ENCODE results near the gene CCDC33. TPM values are rescaled to one million over a fixed set of nuclear protein-coding genes. Genes with fewer than 3 reads are reported as not detected.
"Not testable (repeated sequence)": the region's sequence is repeated elsewhere in the genome, so short reads cannot be mapped to it uniquely, and the experiment has no call there.

Gene CCDC33
- polyA plus RNA-seq, 1 donor = not detected

GRCh38 chr15:74337607-74338211, 101.6 kb downstream of the CCDC33 start:
- no peak for DNase-seq

- DNase-seq = no peak
Observed at GRCh38 chr15:74338676-74339075, 102.5 kb downstream of the CCDC33 start.

GRCh38 chr15:74339371-74339770, 103.2 kb downstream of the CCDC33 start:
- DNase-seq = no peak

GRCh38 chr15:74340150-74340549, 104.0 kb downstream of the CCDC33 start:
- DNase-seq = no peak

- no peak for DNase-seq
Observed at GRCh38 chr15:74343127-74343796, 107.1 kb downstream of the CCDC33 start.

GRCh38 chr15:74343797-74344127, 107.6 kb downstream of the CCDC33 start:
- DNase-seq = no peak

- no peak for DNase-seq
Observed at GRCh38 chr15:74345051-74345450, 108.9 kb downstream of the CCDC33 start.

- no peak for DNase-seq
Observed at GRCh38 chr15:74347757-74348250, 111.7 kb downstream of the CCDC33 start.

GRCh38 chr15:74349241-74349778, 113.2 kb downstream of the CCDC33 start:
- DNase-seq = no peak

GRCh38 chr15:74350295-74351275, 114.5 kb downstream of the CCDC33 start:
- DNase-seq = no peak

GRCh38 chr15:74351670-74352069, 115.5 kb downstream of the CCDC33 start:
- no peak for DNase-seq

GRCh38 chr15:74352393-74352910, 116.3 kb downstream of the CCDC33 start:
- DNase-seq = no peak

- not testable (repeated sequence) for DNase-seq
Observed at GRCh38 chr15:74353992-74354391, 117.9 kb downstream of the CCDC33 start.

- not testable (repeated sequence) for DNase-seq
Observed at GRCh38 chr15:74356050-74356449, 119.9 kb downstream of the CCDC33 start.

GRCh38 chr15:74357514-74357913, 121.4 kb downstream of the CCDC33 start:
- not testable (repeated sequence) for DNase-seq

GRCh38 chr15:74359376-74359775, 123.2 kb downstream of the CCDC33 start:
- DNase-seq = not testable (repeated sequence)

- DNase-seq = not testable (repeated sequence)
Observed at GRCh38 chr15:74360855-74361254, 124.7 kb downstream of the CCDC33 start.

GRCh38 chr15:74362482-74362881, 126.4 kb downstream of the CCDC33 start:
- DNase-seq = no peak

- DNase-seq = no peak
Observed at GRCh38 chr15:74364936-74365597, 128.9 kb downstream of the CCDC33 start.

GRCh38 chr15:74365598-74366445, 129.7 kb downstream of the CCDC33 start:
- peak; percentile 84 for DNase-seq

- DNase-seq = no peak
Observed at GRCh38 chr15:74367296-74367854, 131.2 kb downstream of the CCDC33 start, which contains the start of gene CYP11A1. TSS of gene CYP11A1 (minus strand) at chr15:74367646. CDS start at chr15:74367585, 61 bp downstream.
